Activated CD4-positive, CD25-positive, alpha-beta regulatory T cell treated with anti-CD3 and anti-CD28 coated beads, Interleukin-2, amount 50 U/mL, for 16 hours (primary cell): ENCODE results near the gene EXTL1.

Experiments
- DNase-seq: peaks from one replicate; pipeline ENCODE4 v3.0.0-alpha.2; 2020; ENCODE audit warnings: low read depth, low spot score

Gene EXTL1

DNA sequence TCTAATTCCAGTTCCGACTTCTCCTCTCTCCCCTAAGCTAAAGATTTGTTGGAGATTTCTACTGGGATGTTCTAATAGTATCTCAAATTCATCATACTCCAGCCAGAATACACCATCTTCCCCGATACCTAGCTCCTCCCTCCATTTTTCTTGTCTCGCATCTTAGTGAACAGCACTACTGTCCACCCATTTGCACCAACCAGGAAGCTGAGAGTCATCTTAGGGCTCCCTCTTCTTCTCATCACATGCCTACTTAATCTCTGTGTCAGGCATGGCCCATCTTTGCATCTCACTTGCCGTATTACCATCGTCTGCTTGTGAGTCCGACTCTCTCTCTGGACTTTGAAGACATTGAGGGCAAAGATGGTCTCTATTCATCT, 49.4 kb downstream of the EXTL1 start:
- DNase-seq: no peak

DNA sequence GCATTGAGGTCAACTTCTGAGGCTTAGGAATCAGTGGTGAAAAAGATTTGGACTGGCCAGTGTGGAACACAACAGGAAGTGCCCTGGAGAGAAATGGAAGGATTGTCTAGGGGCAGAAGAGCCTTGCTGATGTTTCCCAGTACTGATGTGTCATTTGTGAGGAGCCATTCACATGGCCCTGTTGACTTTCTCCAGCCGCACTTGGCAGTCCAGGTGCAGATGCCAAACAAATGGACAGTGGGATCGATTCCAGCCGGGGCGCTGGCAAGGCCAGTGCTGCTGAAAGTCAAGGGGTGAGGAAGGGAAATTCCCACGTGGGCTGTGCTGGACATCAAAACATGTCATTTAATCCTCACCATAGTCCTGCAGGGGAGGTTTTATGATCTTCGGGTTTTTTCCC, 50.7 kb downstream of the EXTL1 start:
- no peak for DNase-seq

DNA sequence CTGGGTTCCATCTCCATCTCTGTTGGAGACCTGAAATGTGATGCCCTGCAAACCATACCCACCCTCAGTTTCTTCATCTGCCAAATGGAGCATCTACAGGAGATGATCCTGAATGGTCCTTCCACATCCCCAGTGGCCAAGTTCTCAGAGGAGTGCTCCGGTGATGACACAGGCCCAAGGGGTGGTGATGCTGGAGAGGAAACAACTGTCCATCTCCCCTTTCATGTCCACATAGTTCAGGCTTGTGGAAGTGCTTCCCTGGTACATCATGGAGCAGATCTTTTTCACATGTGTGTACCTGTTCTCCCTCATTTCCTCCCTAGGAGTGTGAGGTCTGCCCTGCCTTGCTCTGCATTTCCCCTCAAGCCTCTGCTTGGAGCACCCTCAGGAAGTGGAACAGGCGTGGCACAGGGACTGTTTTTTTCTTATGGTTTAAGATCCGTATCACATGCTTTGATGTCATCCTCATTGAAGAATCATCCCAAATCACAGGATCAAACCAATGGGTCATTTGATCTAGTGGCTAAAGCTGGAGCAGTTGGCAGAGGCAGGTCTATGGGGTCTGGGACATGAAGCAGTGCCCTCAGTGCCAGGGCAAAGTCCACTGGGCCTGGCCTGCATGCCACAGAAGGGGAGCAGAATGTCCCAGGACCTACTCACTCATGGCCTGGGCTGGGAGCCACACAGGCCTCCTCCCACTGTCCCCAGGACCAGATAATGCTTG, 54.0 kb downstream of the EXTL1 start:
- no peak for DNase-seq

DNA sequence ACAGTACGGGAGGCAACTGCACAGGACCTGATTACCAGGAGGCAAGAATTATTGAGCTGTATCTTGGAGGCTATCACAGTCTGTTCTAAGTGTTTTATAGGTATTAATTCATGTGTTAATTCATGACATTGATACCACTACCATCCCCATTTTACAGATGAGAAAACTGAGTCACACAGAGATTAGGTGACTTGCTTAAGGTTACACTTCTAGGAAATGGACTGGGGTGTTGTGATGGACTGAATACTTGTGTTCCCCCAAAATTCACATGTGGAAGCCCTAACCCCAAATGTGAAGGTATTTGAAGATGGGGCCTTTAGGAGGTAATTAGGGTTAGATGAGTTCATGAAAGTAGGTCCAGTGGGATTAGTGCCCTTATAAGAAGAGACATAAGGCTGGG, 55.9 kb downstream of the EXTL1 start:
- no peak for DNase-seq

DNA sequence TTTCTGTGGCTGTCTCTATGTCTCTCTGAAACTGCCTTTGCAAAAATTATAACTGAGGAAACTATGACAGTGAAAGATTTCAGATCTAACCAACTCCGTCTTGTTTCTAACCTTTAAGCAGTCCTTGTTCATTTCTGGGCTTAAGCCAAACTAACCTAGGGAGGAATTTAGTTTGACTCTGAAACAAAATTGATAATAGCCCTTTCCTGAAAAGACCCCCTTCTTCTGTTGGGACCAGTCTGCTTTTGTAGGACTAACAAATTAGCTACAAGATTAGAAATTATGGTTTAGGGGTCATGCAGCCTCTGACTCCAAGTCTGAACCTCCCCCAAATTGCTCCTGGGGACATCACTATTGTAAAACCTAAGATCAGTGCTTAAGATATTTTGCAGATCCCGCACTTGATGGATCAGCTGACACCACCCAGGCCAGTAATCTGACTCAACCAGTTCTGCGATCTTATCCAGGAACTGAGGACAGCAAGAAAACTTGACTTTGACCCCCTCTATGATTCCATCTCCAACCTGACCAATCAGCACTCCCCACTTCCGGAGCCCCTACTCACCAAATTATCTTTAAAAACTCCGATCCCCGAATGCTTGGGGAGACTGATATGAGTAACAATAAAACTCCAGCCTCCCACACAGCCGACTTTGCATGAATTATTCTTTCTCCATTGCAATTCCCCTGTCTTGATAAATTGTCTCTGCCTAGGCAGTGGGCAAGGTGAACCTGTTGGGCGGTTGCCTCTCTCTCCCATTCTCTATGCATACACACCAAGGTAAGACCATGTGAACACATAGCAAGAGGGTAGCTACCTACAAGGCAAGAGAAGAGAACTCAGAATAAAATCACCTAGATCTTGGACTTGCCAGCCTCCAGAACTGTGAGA, 57.0 kb downstream of the EXTL1 start:
- no peak for DNase-seq

DNA sequence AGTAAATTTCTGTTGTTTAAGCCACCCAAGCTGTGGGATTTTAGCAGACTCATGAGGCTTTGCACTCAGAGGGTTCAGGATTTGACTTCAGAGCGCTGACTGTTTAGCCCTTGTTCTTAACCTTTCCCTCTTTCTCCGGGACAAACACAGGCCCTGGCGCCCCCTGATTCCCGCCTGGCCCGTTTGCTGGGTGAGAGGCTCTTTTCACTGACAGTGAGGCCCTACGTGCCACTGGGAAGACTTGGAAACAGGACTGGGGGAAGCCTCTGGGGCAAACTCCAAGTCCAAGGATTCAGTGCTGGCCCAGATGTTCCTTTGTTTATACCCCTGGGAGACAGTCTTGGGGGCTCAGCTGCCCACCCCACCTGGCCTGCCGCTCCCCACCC, 57.6 kb downstream of the EXTL1 start:
- no peak for DNase-seq

GRCh38 chr1:26079960-26080814, 58.6 kb downstream of the EXTL1 start:
- no peak for DNase-seq

DNA sequence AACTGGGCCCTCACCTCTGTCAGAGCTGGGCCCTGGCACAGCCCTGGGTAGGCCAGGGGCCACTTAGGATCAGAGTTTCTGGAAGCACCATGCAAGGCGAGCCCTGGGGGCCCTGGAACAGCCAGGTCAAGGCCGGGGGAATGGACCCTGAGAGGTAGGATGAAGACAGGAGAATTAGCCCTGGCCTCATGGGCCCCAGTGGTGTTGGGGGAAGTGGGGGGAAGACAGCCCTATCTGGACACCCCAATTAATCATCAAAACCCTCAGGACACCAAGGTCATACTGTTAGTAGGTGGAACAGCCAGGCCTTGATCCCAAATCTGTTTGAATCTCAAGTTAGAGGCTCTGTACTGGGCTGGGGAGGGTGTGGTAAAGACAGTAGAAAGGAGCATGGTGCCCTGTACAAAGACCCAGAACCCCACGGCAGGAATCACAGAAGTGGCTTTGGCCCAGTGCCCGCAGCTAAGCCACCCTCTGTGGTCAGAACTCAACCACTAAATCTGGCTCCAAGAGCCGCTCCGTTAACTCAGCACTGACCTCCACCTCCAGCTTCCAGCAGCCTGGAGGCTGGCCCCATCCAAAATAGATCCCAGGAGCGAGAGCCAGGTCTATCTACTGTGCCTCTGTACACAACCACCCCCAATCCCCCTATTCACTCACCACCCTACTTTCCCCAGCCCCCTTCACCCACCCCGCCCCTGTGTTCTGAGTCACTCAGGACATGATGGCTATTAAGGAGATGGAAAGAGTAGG, 59.9 kb downstream of the EXTL1 start:
- DNase-seq: no peak

DNA sequence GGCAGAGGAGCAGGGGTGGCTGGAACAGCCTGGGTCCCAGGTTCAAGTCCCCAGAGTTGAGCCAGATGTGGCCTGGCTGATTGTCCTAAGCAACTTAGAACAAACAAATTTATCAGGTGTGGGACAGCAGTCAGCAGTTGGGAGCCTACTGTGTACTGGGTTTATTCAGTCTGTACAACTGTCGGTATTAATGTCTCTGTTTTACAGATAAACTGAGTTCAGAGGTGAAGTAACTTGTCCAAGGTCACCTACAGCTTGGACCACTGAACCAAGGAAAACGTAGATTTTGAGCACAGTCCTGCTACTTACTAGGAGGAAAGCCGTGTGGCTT, 60.4 kb downstream of the EXTL1 start:
- no peak for DNase-seq

GRCh38 chr1:26083208-26083607, 61.6 kb downstream of the EXTL1 start:
- no peak for DNase-seq

- DNase-seq: no peak
Observed at GRCh38 chr1:26084091-26084561, 62.6 kb downstream of the EXTL1 start.

GRCh38 chr1:26084844-26085243, 63.3 kb downstream of the EXTL1 start:
- DNase-seq: no peak
